Renal cortical epithelial cell (primary cell): ENCODE measurements around the gene RPL38. TPM values are rescaled to one million over a fixed set of nuclear protein-coding genes. Genes with fewer than 3 reads are reported as not detected.

ENCODE experiments used
- DNase-seq: peaks from one replicate; pipeline ENCODE4 v3.0.0-alpha.2; 2011; ENCODE audit warnings: low read depth
- total RNA-seq: library from RNA; depleted of rRNA; stranded (reverse); fragments of >200 nt; gene quantifications from 2 replicates; pipeline ENCODE4 v1.2.3, GENCODE V29; 2014

Gene RPL38
- total RNA-seq, 1 donor from 2014 or later: 436 TPM

DNA sequence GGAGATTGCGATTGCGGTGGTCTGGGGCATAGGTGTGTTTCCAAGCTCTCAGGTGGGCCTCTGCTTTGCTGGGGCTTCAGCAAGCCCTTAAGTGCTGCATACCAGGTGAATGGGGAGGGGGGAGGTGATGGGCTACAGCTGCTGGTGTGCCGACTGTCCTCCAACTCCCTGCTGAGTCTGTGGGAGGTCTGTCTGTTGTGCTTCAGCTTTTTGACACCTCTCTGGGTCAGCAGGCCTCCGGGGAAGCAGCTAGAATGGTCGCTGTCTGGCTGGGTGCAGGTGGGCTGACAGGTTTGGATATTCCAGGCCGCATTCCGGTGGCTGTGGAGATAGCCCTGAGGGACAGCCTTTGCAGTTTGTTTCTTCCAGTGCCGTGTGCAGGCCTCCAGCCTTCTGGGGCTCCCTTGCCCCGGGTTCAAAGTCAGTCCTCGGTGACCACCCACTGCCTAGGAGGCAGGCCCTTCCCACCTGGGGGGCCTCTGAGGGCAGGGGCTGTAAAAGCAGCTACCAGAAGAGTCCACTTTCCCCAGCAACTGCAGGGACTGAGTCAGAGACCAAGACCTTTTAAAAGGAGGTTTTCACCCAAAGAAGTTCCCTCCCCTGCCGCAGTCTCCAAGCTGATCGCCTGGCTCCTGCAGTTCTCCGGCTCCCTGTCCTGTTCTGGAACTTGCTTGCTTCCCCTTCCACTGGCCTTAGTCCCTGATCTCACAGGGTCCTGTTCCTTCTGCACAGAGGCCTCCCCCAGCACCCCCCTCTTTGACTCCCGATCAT is 7.8 kb downstream of the RPL38 start:
- no peak for DNase-seq

DNA sequence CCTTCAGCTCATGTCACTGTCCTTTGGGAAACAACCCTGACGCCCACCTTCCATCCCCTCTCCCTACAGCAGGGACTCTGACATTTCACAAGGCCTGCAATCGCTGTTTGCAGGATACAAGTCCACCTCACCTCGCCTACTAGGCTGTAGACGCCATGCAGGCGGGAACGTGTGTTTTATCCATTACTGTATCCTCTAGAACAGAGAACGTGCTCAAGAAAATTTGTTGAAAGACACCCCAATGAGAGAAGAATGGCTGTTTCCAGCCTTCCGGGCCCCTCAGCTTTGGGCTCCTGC is 8.4 kb downstream of the RPL38 start:
- DNase-seq: no peak

DNA sequence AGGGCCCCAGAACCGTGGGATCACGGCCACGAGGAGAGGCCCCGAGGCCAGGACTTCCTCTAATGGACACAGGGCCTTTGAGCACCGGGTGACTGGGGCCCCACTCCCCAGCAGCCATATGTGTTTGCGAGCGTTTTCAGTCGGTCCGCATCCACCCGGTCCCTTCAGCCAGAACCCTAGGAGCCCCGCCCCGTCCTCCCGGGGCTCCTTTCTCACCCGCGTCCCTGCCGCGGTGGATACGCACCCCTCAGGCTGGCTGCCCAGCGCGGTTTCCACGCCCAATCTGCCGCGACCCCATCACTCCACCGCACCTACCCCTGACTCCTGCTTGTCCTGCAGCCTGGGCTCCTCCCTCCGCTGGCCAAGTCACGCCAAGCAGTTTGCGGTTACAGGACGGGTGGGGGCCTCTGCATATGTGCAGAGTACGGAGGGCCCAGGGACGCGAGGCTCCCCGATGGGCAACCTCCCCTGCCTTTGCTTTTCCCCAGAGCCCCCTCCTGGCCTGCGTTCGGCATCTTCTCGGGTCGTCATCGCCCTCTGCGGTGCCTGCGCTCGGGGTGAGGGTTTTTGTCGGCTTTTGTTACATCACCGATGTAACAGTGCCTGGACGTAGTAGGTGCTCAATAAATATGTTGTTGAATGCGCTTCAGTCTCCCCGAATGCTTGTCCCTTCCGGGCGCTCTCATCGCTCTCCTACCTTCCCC is 8.9 kb downstream of the RPL38 start:
- DNase-seq: no peak

DNA sequence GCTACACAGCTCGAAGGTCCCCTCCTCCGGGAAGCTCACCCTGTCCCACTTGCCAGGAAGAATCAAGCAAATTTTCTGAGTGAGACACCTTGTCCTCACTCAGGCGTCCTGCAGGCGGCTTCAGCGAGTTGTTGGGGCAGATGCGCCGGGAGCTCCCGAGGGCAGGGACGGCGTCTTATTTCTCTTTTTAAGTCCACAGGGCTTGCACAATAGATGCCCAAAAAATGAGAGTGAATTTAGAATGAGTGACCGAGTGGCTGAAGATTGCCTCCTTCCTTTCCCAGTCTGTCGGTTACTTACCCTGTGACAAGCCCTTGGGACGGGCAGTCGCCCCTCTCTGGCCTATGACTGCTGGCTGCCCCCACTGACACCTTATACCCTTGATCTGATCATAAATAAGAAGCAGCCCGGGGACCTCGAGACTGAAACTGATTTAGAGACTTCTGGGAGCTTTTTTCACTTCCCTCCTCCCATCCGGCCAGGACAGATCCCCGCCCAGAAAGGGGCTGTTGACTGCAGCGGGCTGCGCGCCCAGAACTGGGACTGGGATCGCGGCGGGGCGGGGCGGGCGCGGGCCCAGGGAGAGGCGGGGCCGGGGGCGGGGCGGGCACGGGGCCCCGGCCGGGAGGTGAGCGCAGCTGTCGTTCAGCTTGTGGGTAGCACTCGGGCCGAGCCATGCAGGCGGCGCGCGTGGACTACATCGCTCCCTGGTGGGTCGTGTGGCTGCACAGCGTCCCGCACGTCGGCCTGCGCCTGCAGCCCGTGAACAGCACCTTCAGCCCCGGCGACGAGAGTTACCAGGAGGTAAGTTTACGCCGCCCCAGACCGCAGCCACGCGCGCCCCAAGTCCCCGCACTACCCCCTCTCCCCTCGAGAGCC is 9.7 kb downstream of the RPL38 start, which contains the start of gene TTYH2:
Gene TTYH2 (plus strand): TSS at position 659 of the 879 bp plus-strand sequence. CDS start 17 bp downstream, at position 676.
- DNase-seq: peak; percentile 68

DNA sequence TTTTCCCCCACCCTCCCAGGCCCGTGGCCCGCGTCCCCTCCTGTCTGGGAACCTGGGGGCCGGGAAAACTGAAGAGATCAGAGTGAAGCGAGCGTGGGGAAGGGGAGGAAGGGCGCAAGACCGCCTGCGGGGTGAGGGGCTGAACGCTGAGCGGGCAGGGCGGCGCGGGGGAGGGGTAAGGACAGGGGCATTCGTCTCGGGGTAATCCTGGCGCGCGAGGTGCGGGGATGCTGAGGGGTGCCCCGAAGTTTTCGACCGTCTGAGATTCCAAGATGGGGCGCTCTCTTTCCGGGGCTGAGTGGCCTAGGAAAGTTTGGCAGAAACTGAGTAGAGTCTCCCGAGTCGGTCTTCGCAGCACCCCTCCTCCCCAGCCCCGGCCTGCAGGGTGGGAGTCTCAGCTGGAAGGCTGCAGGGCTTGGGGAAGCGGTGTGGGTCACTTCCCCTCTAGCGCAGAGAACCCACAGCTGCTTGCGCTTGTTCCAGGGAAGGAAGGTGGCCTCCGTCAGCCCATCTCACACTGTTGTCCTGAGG is 10.4 kb downstream of the RPL38 start:
- no peak for DNase-seq

DNA sequence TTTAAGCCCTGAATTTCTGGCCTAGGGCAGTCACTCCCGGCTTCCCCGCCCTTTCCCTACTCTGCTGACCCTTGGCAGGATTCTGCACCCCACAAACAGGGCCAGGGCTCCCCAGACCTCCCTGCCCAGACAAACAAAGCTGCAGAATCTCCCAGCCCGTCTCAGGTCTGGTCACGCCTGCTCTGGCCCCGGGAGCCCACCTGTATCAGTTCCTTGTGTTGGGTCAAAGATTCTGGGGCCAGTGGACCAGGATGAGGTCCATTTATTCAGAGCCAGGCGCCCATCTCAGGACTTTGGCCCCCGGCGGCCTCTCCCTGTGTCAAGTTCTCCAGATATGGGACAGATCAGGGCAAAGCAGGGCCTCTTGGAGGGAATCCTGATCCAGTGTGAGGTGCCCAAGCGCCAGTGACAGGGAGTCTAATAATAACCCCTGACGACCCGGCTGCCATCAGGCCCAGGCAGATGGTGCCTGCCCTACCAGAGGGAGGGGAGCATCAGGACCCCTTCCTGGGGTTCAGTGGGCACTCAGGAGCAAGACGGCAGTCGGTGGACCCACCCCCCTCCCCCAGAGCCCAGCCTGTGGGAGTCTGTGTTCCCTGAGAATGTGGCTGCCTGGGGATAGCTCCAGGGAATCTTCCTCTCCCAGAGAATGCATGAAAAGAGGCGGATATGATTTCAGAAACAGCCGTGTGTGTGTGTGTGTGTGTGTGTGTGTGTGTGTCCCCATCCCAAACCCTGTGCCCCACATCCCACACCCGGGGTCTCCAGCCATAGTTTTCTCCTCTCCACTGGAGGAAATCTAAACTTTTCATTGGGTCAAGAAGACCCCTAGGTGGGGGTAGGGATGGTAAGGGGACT is 11.2 kb downstream of the RPL38 start:
- no peak for DNase-seq

DNA sequence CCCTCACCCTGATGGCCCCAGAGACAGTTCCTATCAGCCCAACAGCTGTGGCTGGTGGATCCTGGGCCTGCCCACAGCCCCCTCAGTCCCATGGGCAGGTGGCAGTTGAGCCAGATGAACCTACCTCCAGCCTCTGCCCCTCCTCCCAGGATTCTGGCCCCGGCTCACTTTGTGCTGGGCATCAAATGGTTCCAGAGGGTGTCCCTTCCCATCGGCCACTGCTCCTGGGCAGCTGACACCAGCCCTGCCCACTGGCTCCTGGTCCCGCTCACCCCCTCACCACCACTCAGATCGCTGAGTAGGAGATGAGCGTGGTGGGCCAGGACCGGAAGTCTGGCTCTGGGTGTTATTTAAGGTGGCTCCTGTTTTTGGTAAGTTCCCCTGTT is 11.9 kb downstream of the RPL38 start:
- no peak for DNase-seq

DNA sequence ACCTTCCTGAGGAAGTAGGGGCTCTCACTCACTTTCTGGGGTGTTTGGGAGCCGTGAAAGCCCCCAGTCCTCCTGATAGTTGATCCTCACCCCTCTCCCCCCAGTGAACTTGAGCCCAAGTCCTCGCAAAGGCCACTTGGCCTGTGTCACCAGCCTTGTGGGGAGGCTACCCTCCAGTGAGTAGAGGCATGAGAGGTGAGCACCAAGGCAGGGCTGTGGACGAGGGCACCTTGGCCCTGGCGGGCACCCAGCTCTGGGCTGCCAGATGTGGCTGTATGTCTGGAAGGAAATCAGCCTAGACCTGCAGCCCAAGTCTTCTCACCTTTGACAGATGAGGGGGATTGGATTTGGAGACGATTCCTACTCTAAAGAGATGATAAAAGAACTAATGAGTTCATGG is 13.0 kb downstream of the RPL38 start:
- DNase-seq: no peak

DNA sequence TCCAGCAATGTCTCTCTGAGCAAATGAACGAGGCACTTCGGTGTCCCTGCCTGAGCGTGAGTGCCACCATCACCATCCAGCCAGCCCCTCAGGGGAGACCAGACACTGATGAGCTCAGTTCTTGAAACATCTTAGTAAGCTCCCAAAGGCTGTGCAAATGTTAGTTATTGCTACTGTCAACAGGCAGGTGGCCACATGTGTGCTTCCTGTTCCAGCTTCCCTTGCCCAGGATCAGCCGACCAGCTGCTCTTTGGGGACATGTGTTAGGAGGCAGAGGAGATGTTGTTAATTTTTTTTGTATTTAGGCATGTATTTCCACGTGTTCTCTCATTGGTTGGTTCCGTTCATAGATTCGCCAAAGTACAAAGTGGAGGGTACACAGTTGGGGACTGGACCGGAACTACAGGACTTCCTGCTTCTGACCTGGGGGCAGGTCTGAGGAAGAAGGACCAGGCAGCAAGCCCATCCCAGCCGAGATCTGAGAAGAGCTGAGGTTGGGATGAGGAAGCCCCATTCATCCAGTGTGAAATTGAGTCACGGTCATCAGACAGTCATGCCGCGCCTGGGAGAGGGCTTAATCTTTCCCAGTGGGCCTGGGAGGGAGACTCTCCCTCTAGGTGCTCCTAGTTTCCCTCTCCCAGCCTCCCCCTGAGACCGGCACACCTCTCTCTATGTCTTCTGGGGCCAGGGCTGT is 13.7 kb downstream of the RPL38 start:
- no peak for DNase-seq

DNA sequence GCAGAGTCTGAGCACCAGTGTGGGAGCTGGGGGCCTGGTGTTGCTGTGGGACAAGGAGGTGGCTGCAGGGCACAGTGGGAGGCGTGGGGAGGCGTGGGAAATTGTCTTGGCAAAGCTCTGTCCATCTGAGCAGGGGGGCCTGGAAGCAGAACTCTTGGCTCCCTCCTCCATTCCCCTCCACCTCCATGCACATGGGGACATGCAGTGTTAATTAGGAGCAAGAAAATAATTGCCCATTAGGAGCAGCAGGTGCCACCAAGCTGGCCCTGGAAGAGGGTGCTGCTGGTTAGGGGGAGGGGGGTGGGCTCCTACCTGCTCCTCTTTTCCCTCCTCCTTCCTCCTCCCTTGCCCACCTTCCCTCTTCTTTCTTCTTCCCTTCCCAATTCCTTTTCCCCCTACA is 14.4 kb downstream of the RPL38 start:
- no peak for DNase-seq

DNA sequence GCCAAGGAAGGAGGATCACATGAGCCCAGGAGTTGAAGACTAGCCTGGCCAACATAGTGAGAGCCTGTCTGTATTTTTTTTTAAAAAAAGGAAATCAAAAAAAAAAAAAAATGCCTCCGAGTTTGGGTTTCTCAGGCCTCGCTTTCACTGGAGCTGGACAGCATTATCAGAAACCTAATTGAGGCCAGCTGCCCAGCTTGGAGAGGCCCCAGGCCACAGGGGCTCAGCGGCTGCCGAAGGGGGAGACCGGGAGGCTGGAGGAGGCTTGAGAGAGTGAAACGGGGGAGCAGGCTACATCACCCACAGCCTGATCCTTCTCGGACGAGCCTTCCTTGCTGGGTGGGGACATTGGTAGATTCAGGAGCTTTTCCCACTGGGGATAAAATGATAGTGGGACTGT is 15.0 kb downstream of the RPL38 start:
- no peak for DNase-seq

DNA sequence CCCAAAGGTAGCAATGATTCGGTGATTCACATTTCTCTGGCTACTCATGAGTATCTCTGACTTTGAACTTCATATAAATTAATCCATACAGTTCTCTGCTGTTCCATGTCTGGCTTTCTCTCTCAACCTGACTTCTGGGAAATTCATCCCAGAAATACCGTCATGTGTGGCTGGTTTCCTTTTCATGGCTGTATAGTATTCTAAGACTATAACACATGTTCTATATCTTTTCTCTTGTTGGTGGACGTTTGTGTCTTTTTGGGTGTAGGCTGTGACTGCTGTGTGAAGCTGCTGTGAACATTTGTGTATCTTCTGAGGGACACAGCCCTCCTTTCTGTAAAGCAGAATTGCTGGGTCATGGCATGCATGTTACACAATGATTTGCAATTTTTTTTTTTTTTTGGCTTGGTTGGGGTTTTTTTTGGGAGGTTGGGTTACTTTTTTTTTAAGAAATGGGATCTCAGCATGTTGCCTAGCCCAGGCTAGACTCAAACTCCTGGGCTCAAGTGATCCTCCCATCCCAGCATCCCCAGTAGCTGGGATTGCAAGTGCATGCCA is 16.2 kb downstream of the RPL38 start:
- no peak for DNase-seq

DNA sequence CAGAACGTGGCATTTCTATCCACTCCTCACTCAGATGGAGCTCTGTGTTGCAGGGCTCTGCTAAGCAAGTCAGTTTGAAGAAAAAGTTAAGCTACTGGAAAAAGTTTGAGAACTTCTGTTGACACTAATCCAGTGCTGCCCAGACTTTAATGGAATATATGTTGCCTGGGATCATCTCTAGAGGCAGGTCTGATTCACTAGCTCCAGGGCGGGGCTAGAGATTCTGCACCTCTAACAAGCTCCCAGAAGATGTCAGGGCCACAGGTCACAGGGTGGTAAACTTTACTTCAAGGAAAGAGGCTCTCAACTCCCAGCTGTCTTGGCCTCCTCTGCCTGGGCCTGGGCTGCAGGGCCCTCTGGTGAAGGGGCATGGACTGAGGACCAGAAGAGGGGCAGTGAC is 16.7 kb downstream of the RPL38 start:
- DNase-seq: no peak

DNA sequence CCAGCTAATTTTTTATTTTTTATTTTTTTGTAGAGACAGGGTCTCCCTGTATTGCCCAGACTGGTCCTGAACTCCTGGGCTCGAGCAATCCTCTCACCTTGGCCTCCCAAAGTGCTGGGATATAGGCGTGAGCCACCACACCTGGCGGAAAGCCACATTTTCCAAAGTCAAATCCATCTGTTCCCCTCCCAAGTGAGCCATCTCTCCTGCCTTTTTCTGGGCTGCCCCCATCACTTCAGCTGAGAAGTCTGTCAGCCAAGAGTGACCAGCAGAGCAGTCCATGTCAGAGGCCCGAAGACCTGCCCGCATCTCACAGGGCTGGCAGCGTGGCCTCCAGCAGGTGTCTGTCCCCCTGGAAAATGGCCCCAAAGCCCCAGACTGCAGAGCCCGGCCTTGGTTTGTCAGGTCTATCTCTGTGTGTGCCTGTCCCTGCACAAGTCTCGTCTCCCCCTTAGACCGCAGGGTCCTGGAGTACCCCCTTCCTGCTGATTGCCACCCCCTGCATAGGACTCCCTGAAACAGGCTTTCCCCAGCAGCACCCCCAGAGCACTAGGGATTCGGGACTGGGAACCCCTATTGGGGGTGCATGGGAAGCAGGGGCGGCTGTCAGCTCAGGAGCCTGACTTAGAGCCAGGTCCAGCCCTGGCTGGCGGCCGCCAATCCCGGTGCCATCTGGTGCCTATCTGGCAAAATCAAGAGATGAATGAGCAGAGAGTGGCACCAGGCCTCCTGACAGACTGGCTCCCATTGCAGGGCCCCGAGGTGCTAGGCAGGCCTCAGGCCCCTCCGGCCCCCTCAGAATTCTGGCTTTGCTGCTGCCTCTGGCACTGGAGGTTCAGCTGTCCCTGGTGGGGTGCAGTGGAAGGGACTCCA is 17.7 kb downstream of the RPL38 start:
- DNase-seq: no peak

DNA sequence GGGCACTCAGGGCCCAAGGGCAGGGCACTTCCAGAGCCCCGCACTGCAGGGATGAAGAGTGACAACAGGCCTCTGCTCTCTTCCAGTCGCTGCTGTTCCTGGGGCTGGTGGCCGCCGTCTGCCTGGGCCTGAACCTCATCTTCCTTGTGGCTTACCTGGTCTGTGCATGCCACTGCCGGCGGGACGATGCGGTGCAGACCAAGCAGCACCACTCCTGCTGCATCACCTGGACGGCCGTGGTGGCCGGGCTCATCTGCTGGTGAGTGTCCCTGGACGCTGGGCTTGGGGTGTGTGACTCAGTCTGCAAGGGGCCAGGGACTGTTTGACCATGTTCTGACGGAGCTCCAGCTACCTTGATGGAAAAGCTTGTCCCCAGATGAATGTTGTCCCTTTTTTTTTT is 18.9 kb downstream of the RPL38 start:
- DNase-seq: no peak

DNA sequence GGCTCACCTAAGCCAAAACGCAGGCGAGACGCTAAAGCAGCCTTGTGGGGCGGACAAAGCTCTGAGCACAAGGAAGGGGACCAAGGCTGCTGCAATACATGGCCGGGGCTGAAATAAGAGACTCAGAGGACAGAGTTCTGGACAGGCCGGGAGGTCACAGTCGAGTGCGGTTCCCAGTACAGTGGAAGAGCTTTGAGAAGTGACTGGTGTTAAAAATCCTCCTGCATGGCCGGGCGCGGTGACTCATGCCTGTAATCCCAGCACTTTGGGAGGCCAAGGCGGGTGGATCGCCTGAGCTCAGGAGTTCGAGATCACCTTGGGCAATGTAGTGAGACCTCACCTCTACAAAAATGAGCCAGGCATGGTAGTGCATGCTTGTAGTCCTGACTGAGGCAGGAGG is 20.4 kb downstream of the RPL38 start:
- no peak for DNase-seq

DNA sequence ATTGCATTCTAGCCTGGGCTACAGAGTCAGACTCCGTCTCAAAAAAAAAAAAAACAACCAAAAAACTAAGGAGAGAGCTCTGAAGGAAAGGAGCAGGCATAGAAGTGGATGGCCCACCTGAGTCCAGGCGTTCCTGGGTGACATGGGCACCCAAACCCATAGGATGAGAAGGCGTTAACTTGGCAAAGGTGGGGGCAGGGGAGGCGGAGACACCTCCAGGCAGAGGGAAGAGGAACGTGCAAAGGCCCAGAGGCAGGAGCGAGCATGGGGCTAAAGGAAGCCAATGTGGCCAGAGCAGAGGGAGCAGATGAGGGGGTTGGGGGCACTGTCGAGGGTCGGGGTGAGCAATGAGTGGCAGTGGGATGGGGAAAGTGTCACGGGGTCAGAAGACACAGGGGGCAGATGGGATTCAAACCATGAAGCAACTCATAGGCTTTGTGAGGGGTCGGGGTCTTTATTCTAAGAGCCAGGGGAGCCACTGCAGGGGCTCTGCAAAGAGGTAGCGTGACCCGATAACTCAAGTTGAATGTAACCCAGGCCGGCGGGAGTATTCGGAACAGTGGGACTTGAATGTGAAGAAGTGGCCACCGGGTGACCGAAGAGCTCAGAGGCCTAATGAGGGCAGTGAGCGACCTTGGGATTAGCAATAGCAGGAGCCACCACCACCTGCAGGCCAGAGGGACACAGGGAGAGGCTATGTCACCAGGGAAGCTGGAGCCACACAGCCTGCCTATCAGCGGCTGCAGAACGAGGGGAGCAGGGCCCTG is 21.7 kb downstream of the RPL38 start:
- DNase-seq: no peak

DNA sequence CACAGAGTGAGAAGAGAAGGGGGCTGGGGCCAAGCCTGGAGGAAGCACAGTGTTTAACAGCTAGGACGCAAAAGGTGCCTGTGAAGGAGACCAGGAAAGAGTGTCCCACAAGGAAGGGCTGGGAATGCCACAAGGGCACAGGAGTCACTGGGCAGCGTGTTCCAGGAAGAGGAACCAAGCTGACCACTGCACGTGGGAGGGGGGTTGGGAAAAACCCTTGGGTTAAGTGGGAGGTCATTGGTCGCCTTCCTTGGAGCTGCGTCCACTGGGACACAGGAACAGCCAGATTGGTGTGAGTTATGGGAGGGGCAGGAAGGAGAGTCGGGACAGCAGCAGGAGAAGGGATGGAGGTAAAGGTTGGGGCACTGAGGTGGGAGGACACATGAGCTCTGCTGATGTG is 22.8 kb downstream of the RPL38 start:
- DNase-seq: no peak
